Neural cell (in vitro differentiated cells): ENCODE measurements around the gene DHRS9.

ENCODE experiments used
- CTCF ChIP-seq: fragments of 450-650 bp; IDR thresholded peaks from 2 replicates; pipeline ENCODE4 v1.5.1; 2014; ENCODE audit warnings: antibody characterized with exemption, mild to moderate bottlenecking, moderate library complexity; ENCODE audit not compliant: poor library complexity, severe bottlenecking
- EP300 ChIP-seq: fragments of 450-650 bp; conservative IDR thresholded peaks from 2 replicates; pipeline ENCODE4 v1.6.1; 2014; ENCODE audit warnings: antibody characterized with exemption, mild to moderate bottlenecking, moderate library complexity; ENCODE audit not compliant: poor library complexity, severe bottlenecking
- POLR2AphosphoS5 ChIP-seq: IDR thresholded peaks from 2 replicates; pipeline ENCODE4 v1.6.1; 2012
- RAD21 ChIP-seq: fragments of 450-650 bp; conservative IDR thresholded peaks from 2 replicates; pipeline ENCODE4 v1.6.1; 2014; ENCODE audit warnings: antibody characterized with exemption, mild to moderate bottlenecking, moderate library complexity
- SMC3 ChIP-seq: fragments of 450-650 bp; conservative IDR thresholded peaks from 2 replicates; pipeline ENCODE4 v1.6.1; 2014; ENCODE audit warnings: antibody characterized with exemption, mild to moderate bottlenecking, moderate library complexity; ENCODE audit not compliant: poor library complexity
- TAF1 ChIP-seq: IDR thresholded peaks from 2 replicates; pipeline ENCODE4 v1.6.1; 2012; ENCODE audit warnings: low read depth

GRCh38 chr2:169038338-169038757 lies 31.0 kb upstream of the DHRS9 start:
- TF ChIP-seq CTCF (no peak), EP300 (no peak), RAD21 (no peak), POLR2AphosphoS5 (no peak), TAF1 (no peak), SMC3 (no peak)
